H1 (cell line): Measurements from ENCODE around the gene APOBEC2. TPM values are rescaled to one million over a fixed set of nuclear protein-coding genes. Genes with fewer than 3 reads are reported as not detected.

Experiments used
- CEBPB ChIP-seq: IDR thresholded peaks from 2 replicates; pipeline ENCODE4 v1.6.1; 2012; ENCODE audit warnings: low read depth, low read length
- EGR1 ChIP-seq: IDR thresholded peaks from 2 replicates; pipeline ENCODE4 v1.6.1; 2011; ENCODE audit warnings: low read depth, low read length, borderline replicate concordance
- EP300 ChIP-seq, 2 experiments: IDR thresholded peaks; 1 replicate in 1 of 2; 2 replicates in 1 of 2; pipeline ENCODE4 v1.6.1; 2011 to 2012; ENCODE audit warnings: low read depth in 2 of 2, low read length in 2 of 2, mild to moderate bottlenecking in 2 of 2, borderline replicate concordance in 1 of 2, inconsistent platforms in 1 of 2, moderate library complexity in 1 of 2
- SAP30 ChIP-seq: fragments of 300-600 bp; sonication (generic); IDR thresholded peaks from 2 replicates; pipeline ENCODE4 v1.7.1; 2012; ENCODE audit warnings: low read length, moderate library complexity, mild to moderate bottlenecking, inconsistent platforms; ENCODE audit not compliant: insufficient read depth, insufficient replicate concordance
- SUZ12 ChIP-seq: fragments of 200-600 bp; sonication (generic); IDR thresholded peaks from 2 replicates; pipeline ENCODE4 v1.6.1; 2012; ENCODE audit warnings: mild to moderate bottlenecking, inconsistent platforms, low read length, moderate library complexity, mixed read lengths
- polyA plus RNA-seq, 7 experiments: library from polyadenylated mRNA; depleted of rRNA in 3 of 7; stranded (reverse) in 5 of 7; unstranded in 2 of 7; fragments of >200 nt in 5 of 7; fragments of 200-250 nt in 2 of 7; gene quantifications; 1 replicate in 5 of 7; 2 replicates in 1 of 7; 4 replicates in 1 of 7; pipeline versions ENCODE4 v1.2.1 to v1.2.3, GENCODE V29; 2011 to 2013; ENCODE audit warnings: missing spikeins in 2 of 7, mixed read lengths in 2 of 7
- total RNA-seq: library from RNA; stranded (reverse); fragmentation: NEBNext Ultra II Directional; extraction: Animal tissue kit (Norgen Biotek cat#: 25700); gene quantifications from 2 replicates; pipeline ENCODE4 v1.2.1, GENCODE V29; 2021

APOBEC2 gene
- total and polyA plus RNA-seq, 2 of the 8 experiments (the other 6 are each of a cell fraction or from before 2014, with no cell fraction given), result not detected

- no peak for TF ChIP-seq SAP30
- no peak for TF ChIP-seq SUZ12
- no peak for TF ChIP-seq EGR1
- TF ChIP-seq EP300 (IDR thresholded peaks at IDR 0.05; ENCODE audit: borderline replicate concordance in 1 of 2, low read depth in 2 of 2, low read length in 2 of 2), result no peak
- TF ChIP-seq CEBPB, result no peak
- TF ChIP-seq, all 59 proteins: peak for 0
Observed at GRCh38 chr6:41046084-41046483, 6.9 kb upstream of the APOBEC2 start (continued).
